RCC 7860 (cell line): ENCODE data around the gene MRPS30.
"Not testable (repeated sequence)": the region's sequence is repeated elsewhere in the genome, so short reads cannot be mapped to it uniquely, and the experiment has no call there.

ENCODE experiments used
- DNase-seq: peaks from one replicate; pipeline ENCODE4 v3.0.0-alpha.2; 2015; ENCODE audit warnings: low spot score
- FAIRE-seq: peaks from 2 replicates; lab custom pipeline; 2012; peaks lifted over from hg19 to GRCh38; lab: Jason Lieb, UNC

The MRPS30 gene

GRCh38 chr5:44814761-44815160 lies 6.0 kb downstream of the MRPS30 start:
- FAIRE-seq, result no peak

GRCh38 chr5:44821164-44821563 lies 12.4 kb downstream of the MRPS30 start:
- FAIRE-seq, result no peak

More at GRCh38 chr5:44814761-44815160, 6.0 kb downstream of the MRPS30 start:
- no peak for DNase-seq

GRCh38 chr5:44824662-44825061 lies 15.9 kb downstream of the MRPS30 start:
- not testable (repeated sequence) for FAIRE-seq, DNase-seq

More at GRCh38 chr5:44821164-44821563, 12.4 kb downstream of the MRPS30 start:
- DNase-seq, result no peak

DNA sequence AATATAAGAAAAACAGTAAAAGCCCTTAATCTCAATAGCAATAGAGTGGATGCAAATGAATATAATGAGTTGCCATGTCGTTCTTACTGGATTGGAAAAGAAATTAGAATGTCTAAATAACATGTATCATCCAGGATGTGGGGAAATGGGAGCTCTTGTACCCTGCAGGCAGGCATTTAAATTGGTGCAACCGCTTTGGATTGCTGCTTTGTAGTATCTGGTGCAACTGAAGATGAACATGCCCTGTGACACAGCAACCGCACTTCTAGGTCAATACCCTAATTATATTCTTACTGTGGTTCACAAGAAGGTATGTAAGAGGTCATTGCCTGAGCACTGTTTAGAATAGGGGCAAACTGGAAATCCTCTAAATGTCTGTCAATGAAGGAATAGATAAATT lies 18.9 kb downstream of the MRPS30 start:
- FAIRE-seq, result no peak
- no peak for DNase-seq

DNA sequence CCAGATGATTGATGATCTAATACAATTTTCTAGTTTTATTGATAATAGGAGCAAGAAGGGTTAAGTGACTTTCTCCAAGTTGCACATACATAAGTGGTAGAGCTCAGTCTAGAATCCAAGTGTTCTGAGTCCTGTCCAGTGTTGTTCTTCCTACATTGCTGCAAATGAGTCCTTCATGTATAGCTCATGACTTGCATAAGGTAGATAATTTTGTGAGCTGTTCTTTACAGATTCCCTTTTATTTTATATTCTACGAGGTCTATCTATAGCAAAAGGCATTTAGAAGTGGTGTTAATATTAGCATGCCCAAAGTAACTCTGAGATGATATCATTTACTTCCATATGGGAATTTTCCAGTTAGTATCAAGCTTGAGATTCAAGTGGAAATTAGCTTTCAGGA lies 20.0 kb downstream of the MRPS30 start:
- no peak for FAIRE-seq

DNA sequence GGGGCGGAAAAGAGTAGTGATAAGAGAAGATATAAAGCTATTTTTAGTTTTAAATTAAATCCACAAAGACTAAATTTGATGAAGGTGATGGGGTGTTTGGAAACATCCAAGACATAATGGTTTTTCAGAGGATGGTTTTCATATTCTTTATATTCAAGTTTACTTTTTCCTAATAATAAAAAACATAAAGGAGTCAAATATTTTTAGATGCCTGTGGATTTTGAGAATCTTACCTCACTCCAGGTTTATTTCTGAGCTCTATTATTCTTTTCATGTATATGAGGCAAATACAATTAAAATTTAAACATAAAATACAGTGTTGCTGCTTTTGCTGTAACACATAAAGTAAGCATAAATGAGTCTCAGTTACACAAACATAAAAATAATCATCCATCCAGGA lies 22.2 kb downstream of the MRPS30 start:
- no peak for FAIRE-seq
- no peak for DNase-seq

More for the DNA sequence above, 20.0 kb downstream of the MRPS30 start:
- no peak for DNase-seq

DNA sequence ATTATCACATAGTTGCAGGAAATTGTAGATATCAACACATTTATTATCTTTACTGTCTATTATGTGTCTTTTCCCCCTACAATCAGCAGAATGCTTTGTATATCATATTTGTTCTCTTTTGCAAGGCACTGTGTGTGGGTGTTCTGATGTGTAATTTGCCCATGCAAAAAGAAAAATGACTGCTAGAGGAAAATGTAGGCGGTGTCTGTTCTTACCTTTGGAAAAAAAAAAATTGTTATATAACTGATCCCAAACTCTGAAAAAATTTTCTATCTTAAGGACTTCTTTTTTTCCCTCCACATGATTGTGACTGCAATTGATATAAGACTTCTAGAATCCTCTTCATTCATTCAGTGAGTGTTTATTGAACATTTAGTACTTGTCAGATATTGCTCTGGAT lies 24.5 kb downstream of the MRPS30 start:
- no peak for FAIRE-seq
- no peak for DNase-seq

DNA sequence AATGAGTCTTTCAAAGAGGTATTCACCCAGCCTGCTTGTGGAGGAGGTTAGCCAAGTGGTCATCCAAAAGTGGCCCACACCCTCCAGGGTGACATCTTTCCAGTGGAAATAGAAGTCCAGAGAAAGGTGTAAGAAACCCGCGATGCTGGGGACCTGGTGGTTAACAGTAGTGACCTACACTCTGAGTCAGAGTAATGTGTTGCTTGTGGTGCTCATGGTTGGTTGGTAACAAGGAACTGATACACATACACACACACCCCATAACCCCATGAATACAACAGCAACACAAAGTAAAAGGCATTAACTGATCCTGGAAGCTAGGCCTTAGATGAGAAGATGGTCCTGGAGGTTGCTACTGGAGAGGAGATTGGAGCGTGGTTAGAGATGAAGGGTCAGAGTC lies 26.9 kb downstream of the MRPS30 start:
- FAIRE-seq, result no peak
- no peak for DNase-seq

DNA sequence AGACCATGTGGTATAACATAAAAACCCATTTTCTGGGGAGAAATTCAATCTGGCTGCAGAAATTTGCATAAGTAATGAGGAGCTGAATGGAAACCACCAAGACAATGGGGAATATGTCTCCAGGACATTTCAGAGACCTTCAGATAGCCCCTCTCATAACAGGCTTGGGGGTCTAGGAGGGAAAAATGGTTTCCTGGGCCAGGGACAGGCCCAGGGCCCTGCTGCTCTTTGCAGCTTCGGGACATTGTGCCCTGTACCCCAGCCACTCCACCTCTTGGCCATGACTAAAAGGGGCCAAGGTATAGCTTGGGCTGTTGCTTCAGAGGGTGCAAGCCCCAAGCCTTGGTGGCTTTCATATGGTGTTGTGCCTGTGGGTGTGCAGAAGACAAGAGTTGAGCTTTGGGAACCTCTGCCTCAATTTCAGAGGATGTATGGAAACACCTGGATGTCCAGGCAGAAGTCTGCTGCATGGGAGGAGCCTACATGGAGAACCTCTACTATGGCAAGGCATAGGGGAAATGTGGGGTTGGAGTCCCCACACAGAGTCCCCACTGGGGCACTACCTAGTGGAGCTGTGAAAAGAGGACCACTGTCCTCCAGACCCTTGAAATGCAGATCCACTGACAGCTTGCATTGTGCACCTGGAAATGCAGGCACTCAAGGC lies 30.4 kb downstream of the MRPS30 start:
- FAIRE-seq, result no peak
- DNase-seq, result no peak

- DNase-seq, result no peak
- FAIRE-seq, result peak; percentile 74
These were observed 33.9 kb downstream of the MRPS30 start for GRCh38 chr5:44842496-44843282.

- FAIRE-seq (no peak), DNase-seq (no peak)
These were observed 36.0 kb downstream of the MRPS30 start for GRCh38 chr5:44844744-44845143.

GRCh38 chr5:44845777-44846176 lies 37.0 kb downstream of the MRPS30 start:
- DNase-seq (no peak), FAIRE-seq (no peak)

DNA sequence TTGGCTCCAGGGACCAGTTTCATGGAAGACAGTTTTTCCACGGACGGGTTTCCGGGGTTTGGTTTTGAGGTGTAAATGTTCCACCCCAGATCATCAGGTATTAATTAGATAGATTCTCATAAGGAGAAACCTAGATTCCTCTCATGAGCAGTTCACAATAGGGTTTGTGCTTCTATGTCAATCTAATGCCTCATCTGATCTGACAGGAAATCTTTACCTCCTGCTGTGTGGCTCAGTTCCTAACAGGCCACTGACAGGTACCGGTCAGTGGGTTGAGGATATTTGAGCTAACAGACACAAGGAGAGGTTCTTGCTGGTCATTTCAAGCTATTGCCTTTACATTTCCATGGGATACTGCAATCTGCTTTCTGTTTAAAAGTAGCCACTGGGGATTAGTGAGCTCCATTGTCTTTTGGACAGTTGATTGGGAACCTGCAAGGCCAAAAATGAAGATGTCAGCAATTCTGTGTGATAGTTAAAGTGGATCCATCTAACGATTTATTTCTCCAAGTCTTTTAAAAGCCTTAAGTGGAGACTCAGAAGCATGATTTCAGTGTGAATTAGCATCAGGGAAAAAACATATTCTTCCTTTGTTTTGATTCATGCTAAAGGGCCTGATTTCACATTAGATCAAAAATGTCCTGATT lies 38.6 kb downstream of the MRPS30 start:
- no peak for FAIRE-seq

DNA sequence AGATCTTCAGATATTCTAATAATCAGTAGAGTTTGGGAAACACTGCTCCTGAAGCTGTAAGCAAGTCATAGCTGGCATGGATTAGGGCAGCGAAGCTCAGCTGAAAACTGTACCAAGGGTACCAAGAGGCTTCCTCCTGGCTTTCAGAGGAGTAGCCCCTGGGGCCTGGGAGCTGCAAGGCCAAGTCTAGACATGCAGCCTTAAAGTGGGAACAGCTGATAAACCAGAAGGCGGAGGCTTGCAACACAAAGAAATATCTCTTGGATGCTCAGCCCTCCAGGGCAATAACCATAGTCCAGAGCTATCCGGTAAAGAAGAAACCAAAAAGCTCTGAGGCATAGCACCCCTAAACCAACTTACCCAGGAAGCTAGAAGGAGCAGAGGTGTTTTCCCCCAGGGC lies 51.5 kb downstream of the MRPS30 start:
- DNase-seq (no peak), FAIRE-seq (no peak)

More for the DNA sequence above, 38.6 kb downstream of the MRPS30 start:
- no peak for DNase-seq

DNA sequence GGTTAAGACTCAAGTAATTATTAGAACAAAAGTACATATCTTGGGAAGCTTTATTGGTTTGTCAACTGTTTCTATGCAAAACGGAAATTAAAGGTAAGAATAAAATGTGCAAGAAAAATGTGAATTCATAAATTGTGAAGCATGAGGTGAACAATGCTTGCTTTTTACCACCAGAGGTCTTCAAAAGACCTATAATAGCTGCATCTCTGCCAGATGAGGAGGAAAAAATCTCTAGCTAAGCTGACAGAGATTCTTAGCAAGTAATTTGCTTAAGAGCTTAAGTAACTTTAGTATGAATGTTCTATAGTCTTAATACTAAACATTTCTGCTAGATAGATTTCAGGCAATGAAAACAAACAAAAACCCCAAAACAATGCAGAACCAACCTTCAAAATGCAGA lies 54.1 kb downstream of the MRPS30 start:
- FAIRE-seq (peak; percentile 63), DNase-seq (no peak)
